PC-3 (cell line): ENCODE data around the gene FCAMR.

ENCODE experiments used
- EZH2 ChIP-seq: fragments of 300-600 bp; sonication (generic); IDR thresholded peaks from one replicate; pipeline ENCODE4 v1.6.1; 2017; ENCODE audit warnings: antibody characterized with exemption, mild to moderate bottlenecking, low read length; ENCODE audit not compliant: unreplicated experiment
- TF ChIP-seq, protein P1 (sequence below): fragments of 300-600 bp; sonication (generic); conservative IDR thresholded peaks from 2 replicates; pipeline ENCODE4 v1.5.1; 2017; ENCODE audit warnings: antibody characterized with exemption, low read depth, mild to moderate bottlenecking, low read length

DNA sequence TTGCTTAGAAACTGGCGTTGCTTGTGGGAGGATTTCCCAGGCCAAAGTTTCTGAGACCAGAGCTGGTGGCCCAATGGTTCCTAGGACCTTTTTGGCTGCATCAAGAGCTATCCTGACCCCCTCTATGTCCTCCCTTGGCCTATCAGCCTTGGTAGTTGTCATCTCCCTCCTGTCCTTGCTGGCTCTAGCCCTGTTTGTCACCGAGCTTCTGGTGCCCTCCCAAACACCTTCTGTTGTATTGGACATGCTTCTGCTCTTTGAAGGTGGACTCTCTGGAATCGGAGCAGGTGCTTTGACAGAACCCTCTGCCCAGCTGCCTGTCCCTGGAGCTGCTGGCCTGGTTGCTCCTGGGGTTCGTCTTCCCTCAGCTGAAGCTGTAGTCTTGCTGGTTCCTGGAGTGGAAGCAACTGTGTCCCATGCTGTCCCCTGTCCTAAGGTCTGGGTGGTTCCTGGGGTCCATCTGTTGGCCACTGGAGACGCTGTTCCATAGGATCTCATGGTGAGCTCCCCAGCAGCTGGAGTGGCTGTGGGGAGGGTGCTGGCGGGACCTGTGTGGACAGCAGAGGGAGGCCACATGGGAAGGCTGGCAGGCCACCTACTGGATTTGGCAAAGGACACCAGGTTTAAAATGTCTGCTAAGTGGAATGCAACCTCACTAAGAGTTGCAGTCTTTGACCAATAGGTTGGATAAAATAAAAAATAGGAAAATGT is 9.4 kb downstream of the FCAMR start:
- no peak for TF ChIP-seq EZH2
- TF ChIP-seq, protein P1, sequence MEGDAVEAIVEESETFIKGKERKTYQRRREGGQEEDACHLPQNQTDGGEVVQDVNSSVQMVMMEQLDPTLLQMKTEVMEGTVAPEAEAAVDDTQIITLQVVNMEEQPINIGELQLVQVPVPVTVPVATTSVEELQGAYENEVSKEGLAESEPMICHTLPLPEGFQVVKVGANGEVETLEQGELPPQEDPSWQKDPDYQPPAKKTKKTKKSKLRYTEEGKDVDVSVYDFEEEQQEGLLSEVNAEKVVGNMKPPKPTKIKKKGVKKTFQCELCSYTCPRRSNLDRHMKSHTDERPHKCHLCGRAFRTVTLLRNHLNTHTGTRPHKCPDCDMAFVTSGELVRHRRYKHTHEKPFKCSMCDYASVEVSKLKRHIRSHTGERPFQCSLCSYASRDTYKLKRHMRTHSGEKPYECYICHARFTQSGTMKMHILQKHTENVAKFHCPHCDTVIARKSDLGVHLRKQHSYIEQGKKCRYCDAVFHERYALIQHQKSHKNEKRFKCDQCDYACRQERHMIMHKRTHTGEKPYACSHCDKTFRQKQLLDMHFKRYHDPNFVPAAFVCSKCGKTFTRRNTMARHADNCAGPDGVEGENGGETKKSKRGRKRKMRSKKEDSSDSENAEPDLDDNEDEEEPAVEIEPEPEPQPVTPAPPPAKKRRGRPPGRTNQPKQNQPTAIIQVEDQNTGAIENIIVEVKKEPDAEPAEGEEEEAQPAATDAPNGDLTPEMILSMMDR, result no peak
